Measurements from ENCODE around the gene CCDC187. TPM values are rescaled to one million over a fixed set of nuclear protein-coding genes. Genes with fewer than 3 reads are reported as not detected.

CCDC187 gene
- total and polyA plus RNA-seq, 2 of the 4 experiments (the other 2 are of a cell fraction), result not detected

- TF ChIP-seq CTCF (conservative IDR thresholded peaks at IDR 0.05; ENCODE audit: low read depth, low read length) (no peak), POLR2A (IDR thresholded peaks at IDR 0.05; ENCODE audit: low read depth, low read length) (no peak), CEBPB (IDR thresholded peaks at IDR 0.05; ENCODE audit: low read depth, low read length) (no peak), MAFK (IDR thresholded peaks at IDR 0.05; ENCODE audit: low read depth, low read length) (no peak), BHLHE40 (IDR thresholded peaks at IDR 0.05; ENCODE audit: low read depth, low read length) (no peak)
- Histone ChIP-seq H3K27me3 (ENCODE audit: control insufficient read depth, insufficient read depth, low read length) (no peaks in the 10 kb centered on the region), H3K56ac (ENCODE audit: extremely low read depth, insufficient read depth, low read length) (no peak overlapping the region), H2AFZ (replicated peaks; ENCODE audit: low read length, poor library complexity) (no peak overlapping the region), H3K27ac (ENCODE audit: insufficient read depth, low read length) (no peak overlapping the region), H3K18ac (ENCODE audit: low read depth, low read length) (no peak overlapping the region), H3K9me3 (ENCODE audit: control insufficient read depth, insufficient read depth, low read length) (peaks cover 2% of the 10 kb centered on the region; the same call in 1 of the 2 replicates), H3K79me1 (ENCODE audit: low read depth in 1 of 2, low read length in 2 of 2) (peaks cover 3 to 11% of the 10 kb centered on the region in 2 experiments; a peak in 1 of 4 replicates), H2AK9ac (replicated peaks; ENCODE audit: low read depth, low read length, poor library complexity) (peak overlapping the region; percentile 66), H4K91ac (ENCODE audit: insufficient read depth, low read depth, low read length) (no peak overlapping the region; the same call in 1 of the 2 replicates), H3K4me1 (ENCODE audit: control insufficient read depth, insufficient read depth, low read length) (peaks cover 20% of the 10 kb centered on the region), H3K36me3 (ENCODE audit: control insufficient read depth, insufficient read depth, low read length) (no peaks in the 10 kb centered on the region), H3K9ac (ENCODE audit: low read depth, low read length) (no peak overlapping the region), H2BK20ac (ENCODE audit: low read depth, low read length) (no peak overlapping the region), H2AK5ac (ENCODE audit: low read depth, low read length) (peak overlapping the region; percentile 98; the same call in 1 of the 2 replicates), H4K5ac (ENCODE audit: low read depth, low read length) (no peak overlapping the region), H3K4me2 (ENCODE audit: low read depth, low read length) (no peak overlapping the region), H2BK15ac (ENCODE audit: low read depth, low read length) (no peak overlapping the region), H3K4ac (ENCODE audit: low read depth, low read length) (0 out of 2 replicates have a peak overlapping the region, but pooled peaks have one; percentile 100), H4K20me1 (ENCODE audit: insufficient read depth, low read length) (0 out of 2 replicates have a peak, but pooled peaks cover 2% of the 10 kb centered on the region), H2BK120ac (ENCODE audit: low read depth, low read length) (peak overlapping the region; percentile 91; the same call in 1 of the 2 replicates), H3K23ac (ENCODE audit: low read depth, low read length) (no peak overlapping the region), H3K14ac (replicated peaks; ENCODE audit: low read depth, low read length) (no peak overlapping the region), H2BK5ac (ENCODE audit: low read depth, low read length, poor library complexity, severe bottlenecking) (no peak overlapping the region), H4K8ac (ENCODE audit: low read depth in 2 of 2, low read length in 2 of 2) (no peak overlapping the region), H3K4me3 (ENCODE audit: insufficient read depth, low read depth, low read length) (no peak overlapping the region), H3K9me1 (ENCODE audit: insufficient read depth, low read length) (peaks cover 5% of the 10 kb centered on the region; the same call in 1 of the 2 replicates)
- 89% methylated on average over 3 of the region's 17 CpGs; no CpG with 5 or more reads in 1 of the 2 experiments for WGBS, 2 experiments (ENCODE audit: extremely low coverage in 2 of 2, insufficient read length in 1 of 2)
- intact Hi-C loops (cut with micrococcal nuclease), result no loop called here
- dilution Hi-C loops (cut with HindIII; ENCODE audit: low sequenced_read_pairs, unreplicated experiment), result no loop called here
- ChIA-PET POLR2A (ENCODE audit: unreplicated experiment) (interaction anchor here (0.6 kb wide), 1 partner anchor 39 kb away, joined by 3 read pairs; no protein-coding TSS in a partner anchor), CTCF (interaction anchor here (0.6 to 0.8 kb wide), 2 partner anchors 10 to 726 kb away, joined by 3 read pairs; no protein-coding TSS in a partner anchor)
- ATAC-seq (ENCODE audit: low read depth) (no peak), DNase-seq (no peak)
- in situ Hi-C loops (cut with MboI; ENCODE audit: low sequenced_read_pairs), result loop anchor here (5.0 kb wide), 1 partner anchor 79 kb away; the partner anchor contains the start of gene SNAPC4
- no TSS peak for BruUV-seq (replicated peaks)
Observed at GRCh38 chr9:136323371-136323789, 19.5 kb upstream of the CCDC187 start.
